PC-9 (cell line): ENCODE results near the gene PA2G4. TPM values are rescaled to one million over a fixed set of nuclear protein-coding genes. Genes with fewer than 3 reads are reported as not detected.
A peak's percentile ranks its signal among the peaks of the same experiment; 100 is the strongest.
"Not testable (repeated sequence)": the region's sequence is repeated elsewhere in the genome, so short reads cannot be mapped to it uniquely, and the experiment has no call there.

Experiments
- Bru-seq: library from RNA; stranded (reverse); fragments of 400-500 nt; gene quantifications from one replicate; lab custom pipeline; 2021; lab: Mats Ljungman, UMichigan
- BruChase-seq, 2 experiments: library from RNA; stranded (reverse); fragments of 400-500 nt; gene quantifications; one replicate each; lab custom pipeline; 2021; lab: Mats Ljungman, UMichigan
- BruUV-seq: library from RNA; stranded (reverse); fragments of 400-500 nt; replicated peaks from 2 replicates; lab custom pipeline; 2021; lab: Mats Ljungman, UMichigan
- CTCF ChIA-PET: fragments of 300-600 bp; sonication (Branson Sonifier 250); formaldehyde crosslinking; loops from one replicate; lab custom pipeline; 2022; ENCODE audit warnings: antibody characterized with exemption; lab: Charles Lee
- POLR2A ChIA-PET: fragments of 300-600 bp; sonication (Branson Sonifier 250); formaldehyde crosslinking; loops from one replicate; lab custom pipeline; 2022; ENCODE audit warnings: antibody characterized with exemption; ENCODE audit not compliant: unreplicated experiment; lab: Charles Lee
- DNase-seq, 2 experiments: peaks; one replicate each; pipeline versions ENCODE4 v3.0.0 to v3.0.0-alpha.2; 2015 to 2022; ENCODE audit warnings: mixed read lengths in 1 of 2
- H2AFZ ChIP-seq: fragments of 200-600 bp; sonication (generic); 2 replicates; pipeline ENCODE4 v1.8.1; 2017; ENCODE audit warnings: antibody characterized with exemption
- H3F3A ChIP-seq: fragments of 200-600 bp; sonication (generic); 2 replicates; pipeline ENCODE4 v1.8.1; 2017; ENCODE audit warnings: antibody characterized with exemption, mild to moderate bottlenecking, low read depth; ENCODE audit not compliant: insufficient read depth
- H3K27ac ChIP-seq: fragments of 200-600 bp; sonication (generic); 2 replicates; pipeline ENCODE4 v1.6.1; 2016; ENCODE audit warnings: mixed run types
- H3K27me3 ChIP-seq: fragments of 200-600 bp; sonication (generic); 2 replicates; pipeline ENCODE4 v1.6.1; 2016; ENCODE audit warnings: low read depth, mixed run types; ENCODE audit not compliant: insufficient read depth
- H3K36me3 ChIP-seq: fragments of 200-600 bp; sonication (generic); 2 replicates; pipeline ENCODE4 v1.6.1; 2016; ENCODE audit warnings: low read depth, mixed run types
- H3K4me1 ChIP-seq: fragments of 200-600 bp; sonication (generic); replicated peaks from 2 replicates; pipeline ENCODE4 v1.6.1; 2016; ENCODE audit warnings: mixed run types; ENCODE audit not compliant: insufficient read depth
- H3K4me2 ChIP-seq: fragments of 200-600 bp; sonication (generic); 2 replicates; pipeline ENCODE4 v1.6.1; 2017; ENCODE audit warnings: mixed run types
- H3K4me3 ChIP-seq: fragments of 200-600 bp; sonication (generic); 2 replicates; pipeline ENCODE4 v1.6.1; 2016; ENCODE audit warnings: mixed run types
- H3K79me2 ChIP-seq: fragments of 200-600 bp; sonication (generic); 2 replicates; pipeline ENCODE4 v1.6.1; 2017; ENCODE audit warnings: low read depth, mixed run types
- H3K9me2 ChIP-seq: fragments of 200-600 bp; sonication (generic); 2 replicates; pipeline ENCODE4 v1.8.1; 2017; ENCODE audit warnings: mild to moderate bottlenecking; ENCODE audit not compliant: insufficient read depth
- H3K9me3 ChIP-seq: fragments of 200-600 bp; sonication (generic); 2 replicates; pipeline ENCODE4 v1.8.1; 2016; ENCODE audit warnings: low read depth; ENCODE audit not compliant: insufficient read depth
- H4K20me1 ChIP-seq: fragments of 200-600 bp; sonication (generic); 2 replicates; pipeline ENCODE4 v1.8.1; 2017; ENCODE audit not compliant: insufficient read depth
- EZH2 ChIP-seq: fragments of 200-600 bp; sonication (generic); IDR thresholded peaks from 2 replicates; pipeline ENCODE4 v1.8.0; 2017; ENCODE audit warnings: antibody characterized with exemption, low read depth
- intact Hi-C: fragments of 100-400 bp; cut with micrococcal nuclease; formaldehyde crosslinking; loops from one replicate; pipeline ENCODE4 v1.10.0; 2022; ENCODE audit not compliant: unreplicated experiment
- long read RNA-seq: library from polyadenylated mRNA; stranded (forward); transcript quantifications from one replicate; pipeline ENCODE4 v2.0.0, GENCODE V29; 2022
- total RNA-seq: library from RNA; stranded (reverse); gene quantifications from 2 replicates; pipeline ENCODE4 v1.2.3, GENCODE V29; 2021
- TF ChIP-seq, protein P1 (sequence below): fragments of 200-600 bp; sonication (generic); conservative IDR thresholded peaks from 2 replicates; pipeline ENCODE4 v1.6.1; 2017; ENCODE audit warnings: mixed run types, antibody characterized with exemption, mild to moderate bottlenecking, moderate library complexity

The PA2G4 gene
- 120 and 159 TPM in 2 replicates for total RNA-seq
- percentile 94 among the genes with signal in this experiment for Bru-seq, nascent RNA
- percentile 96 among the genes with signal in this experiment for BruChase-seq, experiment 1, labeled RNA remaining after a 2-hour chase
- BruChase-seq, experiment 2, labeled RNA remaining after a 6-hour chase: percentile 99 among the genes with signal in this experiment
- long read RNA-seq, transcript PA2G4-201 (13 exons, 2,577 nt): major isoform, 274 of 299 reads
- long read RNA-seq, partial matches to known transcripts: 13 of 299 reads
- long read RNA-seq, other reads (novel, unspliced or antisense): 12 of 299 reads

DNA sequence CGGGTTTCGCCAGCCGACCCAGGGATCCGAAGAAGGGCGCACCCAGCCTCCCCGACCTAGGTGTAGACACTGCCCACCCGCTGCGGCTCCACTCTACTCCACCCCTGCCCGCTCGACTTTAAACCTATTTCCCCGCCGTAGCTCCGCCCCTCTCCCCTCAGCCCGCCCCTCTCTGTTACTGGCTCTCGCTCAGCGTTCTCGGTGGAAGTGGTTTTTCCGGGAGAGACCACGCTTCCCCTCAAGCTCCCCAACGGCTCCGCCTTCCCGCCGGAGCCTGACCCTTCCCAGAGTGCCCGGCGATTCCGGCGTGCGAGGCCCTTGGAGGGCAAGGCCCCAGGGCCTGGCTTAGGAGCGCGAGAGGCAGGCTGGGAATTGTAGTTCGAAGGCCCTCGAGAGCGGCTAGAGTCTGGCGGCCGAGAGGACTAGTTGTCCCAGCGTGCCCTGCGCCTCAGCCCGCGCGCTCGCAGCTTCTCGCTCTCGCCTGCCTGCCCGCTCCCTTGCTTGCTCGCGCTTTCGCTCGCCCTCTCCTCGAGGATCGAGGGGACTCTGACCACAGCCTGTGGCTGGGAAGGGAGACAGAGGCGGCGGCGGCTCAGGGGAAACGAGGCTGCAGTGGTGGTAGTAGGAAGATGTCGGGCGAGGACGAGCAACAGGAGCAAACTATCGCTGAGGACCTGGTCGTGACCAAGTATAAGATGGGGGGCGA, at the start of gene PA2G4:
TSS of gene PA2G4 (plus strand) at position 451 of the 706 bp plus-strand sequence. CDS start at position 630, 179 bp downstream.
- Histone ChIP-seq H3K9me3 (no peaks in the 10 kb centered on the region), H3K79me2 (peaks cover 43% of the 10 kb centered on the region), H3K27me3 (no peaks in the 10 kb centered on the region), H3K36me3 (peaks cover 35% of the 10 kb centered on the region), H3K9me2 (no peaks in the 10 kb centered on the region), H3K27ac (peak within 1 kb of the TSS; percentile 50), H3F3A (peaks cover 68% of the 10 kb centered on the region), H3K4me2 (peak within 1 kb of the TSS; percentile 96), H3K4me1 (peaks cover 25% of the 10 kb centered on the region), H2AFZ (peak within 1 kb of the TSS; percentile 93), H4K20me1 (peaks cover 15% of the 10 kb centered on the region), H3K4me3 (peak within 1 kb of the TSS; percentile 97)
- TF ChIP-seq, protein P1, sequence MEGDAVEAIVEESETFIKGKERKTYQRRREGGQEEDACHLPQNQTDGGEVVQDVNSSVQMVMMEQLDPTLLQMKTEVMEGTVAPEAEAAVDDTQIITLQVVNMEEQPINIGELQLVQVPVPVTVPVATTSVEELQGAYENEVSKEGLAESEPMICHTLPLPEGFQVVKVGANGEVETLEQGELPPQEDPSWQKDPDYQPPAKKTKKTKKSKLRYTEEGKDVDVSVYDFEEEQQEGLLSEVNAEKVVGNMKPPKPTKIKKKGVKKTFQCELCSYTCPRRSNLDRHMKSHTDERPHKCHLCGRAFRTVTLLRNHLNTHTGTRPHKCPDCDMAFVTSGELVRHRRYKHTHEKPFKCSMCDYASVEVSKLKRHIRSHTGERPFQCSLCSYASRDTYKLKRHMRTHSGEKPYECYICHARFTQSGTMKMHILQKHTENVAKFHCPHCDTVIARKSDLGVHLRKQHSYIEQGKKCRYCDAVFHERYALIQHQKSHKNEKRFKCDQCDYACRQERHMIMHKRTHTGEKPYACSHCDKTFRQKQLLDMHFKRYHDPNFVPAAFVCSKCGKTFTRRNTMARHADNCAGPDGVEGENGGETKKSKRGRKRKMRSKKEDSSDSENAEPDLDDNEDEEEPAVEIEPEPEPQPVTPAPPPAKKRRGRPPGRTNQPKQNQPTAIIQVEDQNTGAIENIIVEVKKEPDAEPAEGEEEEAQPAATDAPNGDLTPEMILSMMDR: no peak
- no peak for TF ChIP-seq EZH2
- ChIA-PET POLR2A (interaction anchor here (0.5 to 0.9 kb wide), 7 partner anchors 12 to 256 kb away, joined by 3 to 5 read pairs (median 3); partner anchors contain the start of genes RPL41, STAT2, SUOX and ZC3H10), CTCF (interaction anchor here (0.6 to 2.3 kb wide), 3 partner anchors 14 to 1109 kb away, joined by 8 to 13 read pairs (median 13); partner anchors contain the start of genes SMARCC2 and ZC3H10)
- DNase-seq: peak; percentile 97 to 98
- intact Hi-C loops: loop anchor here (1.0 to 2.0 kb wide), 4 partner anchors 14 to 345 kb away; partner anchors contain the start of genes SUOX, TIMELESS and ZC3H10
- no TSS peak for BruUV-seq

- H3K4me3 ChIP-seq, H3K9me3 ChIP-seq, H3K27ac ChIP-seq, H3K4me1 ChIP-seq, H4K20me1 ChIP-seq, H3K9me2 ChIP-seq, H3K79me2 ChIP-seq, H2AFZ ChIP-seq, H3K27me3 ChIP-seq, CTCF ChIA-PET, intact Hi-C loops, BruUV-seq, H3K4me2 ChIP-seq, H3F3A ChIP-seq, H3K36me3 ChIP-seq: not testable (repeated sequence)
- POLR2A ChIA-PET: interaction anchor here (0.7 kb wide), 1 partner anchor 300 kb away, joined by 3 read pairs; the partner anchor contains the start of gene STAT2
- peak; percentile 26 to 67 for DNase-seq
These were observed 44.4 kb upstream of the PA2G4 start for GRCh38 chr12:56059964-56060363.

DNA sequence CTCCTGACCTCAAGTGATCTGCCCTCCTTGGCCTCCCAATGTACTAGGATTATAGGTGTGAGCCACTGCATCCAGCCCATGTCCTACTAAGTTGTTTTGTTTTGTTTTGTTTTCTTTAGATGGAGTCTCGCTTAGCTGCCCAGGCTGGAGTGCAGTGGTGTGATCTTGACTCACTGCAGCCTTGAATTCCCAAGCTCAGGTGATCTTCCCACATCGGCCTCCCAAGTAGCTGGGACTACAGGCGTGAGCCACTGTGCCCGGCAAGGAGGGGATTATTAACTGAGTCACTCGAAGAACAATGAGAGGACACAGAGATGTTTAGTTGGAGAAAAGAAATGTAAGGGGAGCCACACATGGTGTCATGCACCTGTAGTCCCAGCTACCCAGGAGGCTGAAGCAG, 42.4 kb upstream of the PA2G4 start:
- POLR2A ChIA-PET: no interaction called here
- TF ChIP-seq, protein P1: no peak
- no peak for TF ChIP-seq EZH2

More for the DNA sequence above, 42.4 kb upstream of the PA2G4 start:
- no peak overlapping the region for H3K27ac ChIP-seq
- no peaks in the 10 kb centered on the region for H3K9me2 ChIP-seq
- no peaks in the 10 kb centered on the region for H3K79me2 ChIP-seq
- H4K20me1 ChIP-seq: no peaks in the 10 kb centered on the region
- H3K9me3 ChIP-seq: no peaks in the 10 kb centered on the region
- CTCF ChIA-PET: no interaction called here
- intact Hi-C loops: no loop called here
- H3F3A ChIP-seq: peaks cover 5% of the 10 kb centered on the region; the same call in 1 of the 2 replicates
- no peak overlapping the region for H3K4me3 ChIP-seq
- no peak overlapping the region for H2AFZ ChIP-seq
- 0 out of 2 replicates have a peak, but pooled peaks cover 3% of the 10 kb centered on the region for H3K4me1 ChIP-seq
- no peaks in the 10 kb centered on the region for H3K27me3 ChIP-seq
- no peak for DNase-seq
- no peaks in the 10 kb centered on the region for H3K36me3 ChIP-seq
- H3K4me2 ChIP-seq: no peak overlapping the region
- no TSS peak for BruUV-seq
